ENCODE measurements around the gene RASGRF1. TPM values are rescaled to one million over a fixed set of nuclear protein-coding genes. Genes with fewer than 3 reads are reported as not detected.
"Not testable (repeated sequence)": the region's sequence is repeated elsewhere in the genome, so short reads cannot be mapped to it uniquely, and the experiment has no call there.

RASGRF1 gene
- polyA plus RNA-seq, 4 donors = 0.27 to 0.55 (median 0.37) TPM

DNA sequence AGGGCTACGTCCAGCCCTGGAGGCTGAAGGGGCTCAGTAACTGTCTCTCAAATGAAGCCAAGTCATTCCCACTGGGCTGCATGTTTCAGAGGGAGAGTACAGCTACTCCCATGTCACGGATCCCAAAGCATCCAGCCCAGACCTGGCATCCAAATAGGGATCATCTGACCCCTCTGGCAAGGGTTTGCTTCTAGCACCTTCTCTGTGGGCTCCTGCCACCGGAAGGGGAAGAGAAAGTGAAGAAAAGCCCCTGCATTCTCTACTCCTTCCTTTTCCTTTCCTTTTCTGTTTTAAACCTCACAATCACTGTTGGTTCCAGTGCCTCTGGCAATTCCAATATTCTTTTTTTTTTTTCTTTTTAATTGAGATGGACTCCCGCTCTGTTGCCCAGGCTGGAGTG, 81.2 kb downstream of the RASGRF1 start:
- DNase-seq (ENCODE audit: low read depth in 4 of 4, low spot score in 2 of 4) = no peak

DNA sequence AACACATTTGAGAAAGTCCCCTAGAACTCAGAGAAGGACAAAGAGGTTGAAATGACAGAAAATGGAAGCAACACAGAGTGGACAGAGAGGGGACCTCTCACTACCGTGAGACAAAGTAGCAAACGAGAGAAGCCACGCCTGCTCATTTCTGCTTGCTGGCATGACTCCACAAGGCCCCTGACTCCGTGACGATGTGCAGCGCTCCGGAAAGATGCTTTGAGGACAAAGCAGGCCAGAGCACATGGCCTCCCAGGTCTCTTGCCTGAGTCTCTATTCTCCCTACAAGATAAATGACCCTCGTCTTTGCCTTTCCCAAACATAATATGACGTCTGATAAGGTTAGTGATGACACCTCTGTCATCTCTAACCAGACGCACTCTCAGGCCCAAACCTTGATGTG, 81.9 kb downstream of the RASGRF1 start:
- DNase-seq (ENCODE audit: low read depth in 4 of 4, low spot score in 2 of 4) = no peak

DNA sequence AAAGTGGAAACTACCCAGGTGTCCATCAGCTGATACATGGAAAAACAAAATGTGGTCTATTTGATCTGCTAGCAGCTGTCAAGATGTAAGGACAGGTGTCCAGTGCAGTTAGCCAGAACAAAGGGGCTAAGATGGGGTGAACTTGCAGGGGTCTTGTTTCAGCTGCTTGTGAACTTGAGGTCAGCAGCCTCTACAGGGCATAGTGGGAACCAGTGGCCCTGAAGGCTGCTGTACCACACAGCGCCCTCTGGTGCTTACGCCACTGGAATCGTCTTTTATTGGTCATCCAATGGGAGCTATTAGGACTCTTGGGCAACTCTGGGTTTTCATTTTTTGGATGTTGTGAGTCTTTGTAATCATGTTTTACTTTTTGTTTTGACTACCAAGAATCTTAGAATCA, 83.5 kb downstream of the RASGRF1 start:
- no peak for DNase-seq (ENCODE audit: low read depth in 4 of 4, low spot score in 2 of 4)

DNA sequence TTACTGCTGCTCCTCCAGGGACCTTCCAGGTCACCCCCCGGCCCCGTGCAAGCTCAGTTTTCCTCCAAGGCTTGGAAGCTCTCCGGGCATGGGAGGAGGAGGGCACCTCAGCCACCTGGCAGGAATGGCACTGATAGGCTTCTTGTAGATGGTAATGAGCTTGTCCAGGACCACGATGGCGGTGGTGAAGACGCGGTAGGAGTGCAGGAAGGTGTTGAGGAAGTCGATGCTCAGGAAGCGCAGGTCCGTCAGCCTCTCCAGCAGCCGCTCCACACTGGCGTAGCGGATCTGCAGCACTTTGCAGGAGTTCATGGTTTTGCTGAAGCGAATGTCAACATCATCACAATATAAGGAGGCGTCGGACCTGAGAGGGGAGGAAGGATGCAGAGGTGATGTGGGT, 84.5 kb downstream of the RASGRF1 start:
- no peak for DNase-seq (ENCODE audit: low read depth in 4 of 4, low spot score in 2 of 4)

DNA sequence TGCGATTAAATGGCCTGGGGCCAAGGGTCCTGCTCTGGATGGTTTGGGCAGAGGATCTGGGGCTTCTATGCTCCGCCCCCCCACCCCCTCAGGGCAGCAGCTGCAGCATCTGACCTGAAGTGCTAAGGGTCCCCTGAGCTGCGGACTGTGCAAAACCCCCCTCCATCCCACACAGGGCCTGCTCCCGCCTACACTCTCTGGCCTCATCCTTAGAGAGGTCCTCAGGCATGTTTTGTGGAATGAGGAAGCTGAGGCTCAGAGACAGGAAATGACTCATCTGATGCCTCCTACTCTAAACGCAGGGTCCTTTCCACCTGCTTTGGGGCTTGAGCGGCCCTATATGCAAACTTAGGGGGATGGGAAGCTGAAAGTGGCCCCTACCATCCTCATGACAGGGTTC, 86.2 kb downstream of the RASGRF1 start:
- DNase-seq (ENCODE audit: low read depth in 4 of 4, low spot score in 2 of 4) = no peak

DNA sequence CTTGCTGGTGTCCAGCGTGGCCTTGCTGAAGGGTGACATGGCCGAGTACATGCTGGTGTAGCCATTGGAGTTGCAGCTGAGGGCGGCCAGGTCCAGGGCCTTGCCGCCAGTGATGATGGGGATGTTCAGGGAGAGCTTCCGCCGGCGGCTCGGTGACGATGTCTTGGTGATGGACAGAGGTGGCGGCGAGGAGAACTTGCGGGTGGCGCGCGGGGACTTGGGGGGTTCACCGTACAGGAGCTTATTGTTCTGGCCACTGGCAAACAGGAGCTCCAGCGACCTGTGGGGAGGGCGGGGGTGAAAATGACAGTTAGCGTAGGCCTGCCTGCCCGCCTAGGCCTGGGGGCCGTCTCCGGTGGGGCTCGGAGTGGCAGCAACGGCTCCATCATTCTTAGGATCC, 86.7 kb downstream of the RASGRF1 start:
- DNase-seq (ENCODE audit: low read depth in 4 of 4, low spot score in 2 of 4) = no peak

DNA sequence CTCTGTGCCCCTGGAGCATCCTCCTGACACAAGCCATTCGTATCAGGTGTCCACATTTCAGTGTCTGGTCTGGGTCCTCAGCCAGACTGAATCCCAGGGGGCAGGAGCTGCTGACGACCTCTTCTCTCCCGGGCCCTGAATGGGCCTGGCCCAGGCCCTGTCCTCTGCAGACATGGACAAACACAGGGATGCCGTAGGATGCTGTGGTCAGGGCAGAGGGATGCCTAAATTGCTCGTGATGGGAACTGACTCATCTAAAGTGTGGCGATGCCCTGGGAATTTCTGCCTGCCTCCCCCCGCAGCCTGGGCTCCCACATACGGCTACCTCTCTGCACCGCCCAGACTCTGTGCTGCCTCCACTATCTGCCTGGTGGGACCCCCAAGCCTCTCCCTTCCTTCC, 87.3 kb downstream of the RASGRF1 start:
- DNase-seq (ENCODE audit: low read depth in 4 of 4, low spot score in 2 of 4) = no peak

DNA sequence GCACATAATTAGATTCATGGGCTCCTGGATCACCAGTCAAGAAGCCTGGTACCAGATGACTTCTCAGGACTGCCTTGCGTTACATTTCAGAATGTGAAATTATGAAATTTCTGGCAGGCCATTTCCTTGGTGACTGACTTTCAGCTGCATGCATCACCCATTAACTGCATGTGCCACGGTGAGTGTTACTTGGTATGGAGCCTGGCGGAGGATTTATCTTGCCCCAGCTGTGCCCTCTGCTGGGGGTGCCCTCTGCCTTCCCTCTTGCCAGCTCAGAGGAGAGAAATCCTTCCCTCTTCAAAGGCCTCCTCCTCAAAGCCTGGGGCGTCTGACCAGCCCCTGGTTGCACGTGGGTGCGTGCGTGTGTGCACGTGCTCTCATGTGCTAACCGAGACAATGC, 88.0 kb downstream of the RASGRF1 start:
- no peak for DNase-seq (ENCODE audit: low read depth in 4 of 4, low spot score in 2 of 4)

DNA sequence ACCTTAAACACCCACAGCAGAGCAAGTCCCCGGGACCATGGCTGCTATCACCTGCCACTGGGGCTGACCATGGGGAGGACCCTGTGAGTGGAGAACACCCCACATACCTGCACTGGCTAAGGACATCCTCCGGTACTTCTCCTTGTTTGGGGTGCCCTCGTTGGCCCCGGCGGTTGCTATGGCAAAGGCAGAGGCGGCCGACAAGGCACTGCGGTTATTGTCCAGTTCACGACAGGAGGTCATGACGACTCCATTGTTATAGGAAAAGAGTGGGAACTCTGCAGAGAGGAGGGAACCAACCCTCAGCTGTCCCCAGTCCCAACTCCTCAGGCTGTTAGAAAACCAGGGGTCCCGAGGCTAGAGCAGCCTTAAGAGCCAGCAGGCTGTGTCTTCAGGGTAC, 90.9 kb downstream of the RASGRF1 start:
- DNase-seq (ENCODE audit: low read depth in 4 of 4, low spot score in 2 of 4) = no peak

DNA sequence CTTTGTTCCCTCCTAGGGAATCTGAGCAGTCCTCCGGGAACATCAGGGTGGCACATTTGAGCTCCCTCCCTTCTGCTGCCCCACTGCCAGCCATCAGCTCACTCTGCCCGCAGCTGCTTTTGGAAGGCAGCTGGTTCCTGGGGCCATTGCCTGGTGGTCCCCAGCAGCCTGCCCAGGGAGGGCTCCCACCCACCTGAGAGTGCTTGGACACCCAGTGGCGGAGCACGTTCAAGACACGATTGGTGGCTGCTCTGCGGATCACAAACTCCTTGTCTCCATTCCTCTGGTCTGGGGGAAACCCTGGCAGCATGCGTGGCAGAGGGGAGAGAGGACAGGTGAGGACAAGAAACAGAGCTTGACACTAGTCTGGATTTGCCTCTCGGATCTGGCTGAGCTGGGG, 92.1 kb downstream of the RASGRF1 start:
- no peak for DNase-seq (ENCODE audit: low read depth in 4 of 4, low spot score in 2 of 4)

DNA sequence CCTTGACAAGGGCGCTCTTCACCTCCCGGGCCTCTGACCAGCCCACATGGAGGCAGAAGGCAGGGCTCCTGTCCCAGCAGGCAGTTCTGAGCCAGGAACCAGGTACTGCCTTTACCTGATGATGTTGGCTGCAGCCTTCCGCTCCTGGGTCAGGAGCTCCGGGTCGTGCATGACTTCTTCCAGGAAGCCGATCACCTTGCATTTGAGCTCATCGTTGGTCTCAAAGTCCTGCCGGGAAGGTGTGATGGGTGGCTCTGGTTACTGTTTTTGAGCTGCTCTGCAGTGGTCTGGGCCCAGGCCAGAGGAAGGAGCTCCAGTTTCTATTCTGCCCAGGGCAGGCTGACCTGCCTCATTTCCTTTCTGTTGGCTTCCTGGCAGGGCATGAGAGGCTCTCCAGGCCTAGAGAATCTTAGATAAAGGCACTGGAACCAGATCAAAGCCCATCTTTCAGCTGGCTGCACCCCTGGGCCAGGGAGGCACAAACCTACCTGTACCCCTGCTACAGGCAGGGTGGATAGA, 92.5 kb downstream of the RASGRF1 start:
- no peak for DNase-seq (ENCODE audit: low read depth in 4 of 4, low spot score in 2 of 4)

DNA sequence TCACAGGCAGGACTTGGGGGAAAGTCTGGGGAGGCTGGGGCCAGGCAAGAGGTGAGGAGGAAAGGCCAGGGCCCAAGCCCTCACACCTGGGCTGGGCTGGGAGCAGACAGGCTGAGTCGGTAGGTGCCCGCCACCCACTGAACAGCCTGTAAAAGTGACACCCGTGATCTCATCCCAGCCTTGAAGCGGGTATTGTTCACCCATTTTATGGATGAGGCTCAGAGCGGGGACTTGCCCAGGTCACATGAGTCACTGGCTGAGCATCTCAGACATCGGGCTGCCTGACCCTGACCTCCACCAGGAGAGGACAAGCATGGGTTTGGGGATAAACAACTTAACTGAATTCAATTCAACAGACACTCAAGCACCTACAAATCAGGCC, 93.7 kb downstream of the RASGRF1 start:
- no peak for DNase-seq (ENCODE audit: low read depth in 4 of 4, low spot score in 2 of 4)

DNA sequence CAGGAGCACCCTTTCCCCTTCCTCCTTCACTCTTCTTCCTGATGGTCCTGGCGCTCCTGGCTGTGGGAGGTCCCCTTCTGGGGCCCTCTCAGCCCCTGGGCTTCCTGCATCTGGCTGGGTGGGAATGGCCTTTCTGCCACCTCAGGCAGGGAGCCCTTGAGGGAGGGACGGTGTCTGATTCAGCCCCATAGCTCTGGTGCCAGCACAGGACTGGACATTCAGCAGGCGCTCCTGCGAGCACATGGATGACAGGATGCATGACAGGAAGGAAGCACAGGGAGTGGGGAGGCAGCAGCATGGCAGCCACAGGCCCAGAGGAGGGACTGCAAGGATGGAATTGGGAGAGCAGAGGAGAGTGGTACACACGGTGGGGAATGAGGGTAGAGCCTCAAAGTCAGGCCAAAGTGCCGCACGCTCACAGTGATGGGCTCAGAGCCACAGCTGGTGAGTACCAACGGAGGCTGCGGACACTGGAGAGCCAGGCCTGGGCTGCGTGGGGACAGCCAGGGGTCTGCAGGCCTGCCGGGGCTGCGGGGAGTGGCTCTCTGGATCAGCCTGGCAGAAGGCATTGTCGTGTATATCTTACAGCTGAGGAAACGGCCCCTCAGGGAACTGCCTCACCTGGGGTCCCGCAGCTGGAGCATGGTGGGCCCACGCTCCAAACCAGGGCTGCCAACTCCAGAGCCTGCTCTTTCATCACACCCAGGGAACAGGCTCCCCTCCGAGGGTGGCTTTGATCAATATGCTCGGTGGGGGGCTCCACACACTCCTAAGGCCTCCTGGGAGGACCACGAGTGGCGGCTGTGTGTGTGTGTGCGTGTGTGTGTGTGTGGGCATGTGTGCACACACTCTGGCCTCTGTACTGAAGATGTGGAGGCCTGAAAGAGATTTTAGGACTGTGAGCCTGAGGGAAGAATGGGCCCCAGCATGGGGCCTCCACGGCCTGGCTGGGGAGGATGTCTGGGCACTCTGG, 94.4 kb downstream of the RASGRF1 start:
- DNase-seq (ENCODE audit: low read depth in 4 of 4, low spot score in 2 of 4) = no peak

DNA sequence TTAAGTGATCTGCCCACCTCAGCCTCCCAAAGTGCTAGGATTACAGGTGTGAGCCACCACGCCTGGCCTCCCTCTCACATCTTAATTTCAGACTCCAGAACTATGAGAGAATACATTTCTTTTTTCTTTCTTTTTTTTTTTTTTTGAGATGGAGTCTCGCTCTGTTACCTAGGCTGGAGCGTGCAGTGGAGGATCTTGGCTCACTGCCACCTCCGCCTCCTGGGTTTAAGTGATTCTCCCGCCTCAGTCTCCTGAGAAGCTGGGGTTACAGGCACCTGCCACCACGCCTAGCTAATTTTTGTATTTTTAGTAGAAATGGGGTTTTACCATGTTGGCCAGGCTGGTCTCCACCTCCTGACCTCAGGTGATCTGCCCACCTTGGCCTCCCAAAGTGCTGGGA, 95.4 kb downstream of the RASGRF1 start:
- DNase-seq (ENCODE audit: low read depth in 4 of 4, low spot score in 2 of 4) = not testable (repeated sequence)

DNA sequence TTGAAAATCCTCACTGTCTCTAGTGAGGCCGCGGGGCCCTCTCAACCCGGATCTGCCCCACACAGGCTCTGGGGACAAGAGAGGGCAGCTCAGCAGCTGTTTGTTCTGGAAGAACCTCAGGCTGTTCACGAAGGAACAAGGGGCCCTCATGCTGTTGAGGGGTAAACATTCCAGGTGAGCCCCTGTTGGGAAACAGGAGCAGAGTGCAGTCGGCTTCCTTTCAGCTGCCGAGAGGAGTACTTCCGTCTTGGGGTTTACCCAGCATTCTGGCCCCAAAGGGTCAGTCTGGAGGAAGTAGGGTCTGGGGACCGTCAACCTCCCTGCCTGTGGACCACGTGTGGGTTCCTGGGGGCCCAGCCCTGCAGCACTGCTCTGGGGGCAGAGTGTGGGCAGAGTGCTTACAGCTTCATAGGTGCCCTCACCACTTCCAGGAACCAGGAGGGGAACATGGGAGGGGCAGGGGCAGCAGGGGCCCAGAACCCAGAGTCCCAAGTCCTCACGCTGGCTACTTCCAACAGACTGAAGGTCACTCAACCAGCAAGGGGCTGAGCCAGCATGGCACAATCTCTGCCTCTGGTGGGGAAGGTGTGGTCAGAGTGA, 96.5 kb downstream of the RASGRF1 start:
- DNase-seq (ENCODE audit: low read depth in 4 of 4, low spot score in 2 of 4) = no peak

DNA sequence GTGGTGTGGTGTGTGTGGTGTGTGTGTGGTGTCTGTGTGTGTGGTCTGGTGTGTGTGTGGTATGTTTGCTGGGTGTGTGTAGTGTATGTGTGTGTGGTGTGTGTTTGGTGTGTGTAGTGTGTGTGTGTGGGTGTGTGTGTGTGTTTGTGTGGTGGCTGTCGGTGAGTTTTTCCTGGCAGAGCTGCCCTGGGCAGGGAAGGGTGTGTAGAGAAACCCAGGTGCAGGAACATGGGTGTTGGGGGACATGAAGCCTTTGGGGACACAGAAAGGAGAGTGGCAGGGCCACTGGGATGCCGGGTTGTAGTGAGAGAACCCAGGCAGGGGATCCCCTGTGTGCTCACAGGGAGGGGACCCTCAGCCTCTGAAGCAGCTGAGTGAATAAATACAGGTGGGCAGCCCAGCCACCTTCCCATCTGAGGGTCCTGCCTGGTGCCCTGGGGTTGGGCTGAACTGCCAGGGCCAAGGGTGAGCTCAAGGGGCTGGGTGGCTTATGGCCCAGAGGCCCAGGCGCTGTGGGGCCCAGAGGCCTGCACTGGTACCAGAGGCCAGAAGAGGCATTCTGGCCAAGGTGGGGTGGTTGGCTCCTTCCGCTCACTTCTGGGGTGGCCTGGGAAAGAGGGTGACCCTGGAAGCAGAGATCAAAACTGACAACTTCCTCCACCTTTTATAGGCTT, 97.2 kb downstream of the RASGRF1 start:
- no peak for DNase-seq (ENCODE audit: low read depth in 4 of 4, low spot score in 2 of 4)

DNA sequence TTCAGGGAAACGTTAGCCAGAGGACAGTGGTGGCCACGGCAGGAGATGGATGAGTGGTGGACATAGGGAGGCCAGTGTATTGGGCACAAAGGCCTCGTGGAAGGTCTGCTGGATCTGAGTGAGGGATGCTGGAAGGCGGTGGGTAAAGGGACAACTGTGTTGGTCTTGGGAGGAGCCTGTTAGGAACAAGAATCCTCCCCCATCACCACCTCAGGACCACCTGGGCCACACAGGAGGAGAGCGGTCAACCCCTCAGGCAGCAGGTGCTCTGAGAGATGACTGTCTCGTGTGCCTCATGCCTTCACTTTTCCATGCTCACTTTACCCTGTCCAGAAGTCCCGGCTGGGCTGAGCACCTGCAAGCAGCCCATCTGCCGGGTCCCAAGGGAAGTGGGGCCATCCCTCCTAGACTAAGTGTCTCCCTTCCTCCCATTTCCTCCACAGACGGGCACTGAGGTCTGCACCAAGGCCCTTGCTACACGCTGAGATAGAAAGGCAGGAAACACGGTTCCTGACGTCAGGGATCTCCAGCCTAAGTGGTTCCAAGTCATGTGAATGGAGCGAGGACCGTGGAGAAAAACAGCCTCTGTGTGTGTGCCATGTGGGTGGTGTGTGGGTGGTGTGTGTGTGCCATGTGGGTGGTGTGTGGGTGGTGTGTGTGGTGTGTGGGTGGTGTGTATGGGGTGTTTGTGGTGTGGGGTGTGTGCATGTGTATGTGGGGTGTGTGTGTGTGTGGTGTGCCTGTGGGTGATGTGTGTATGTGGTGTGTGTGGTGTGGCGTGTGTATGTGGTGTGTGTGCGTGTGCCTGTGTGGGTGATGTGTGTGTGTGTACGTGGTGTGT, 97.9 kb downstream of the RASGRF1 start:
- DNase-seq (ENCODE audit: low read depth in 4 of 4, low spot score in 2 of 4) = no peak

DNA sequence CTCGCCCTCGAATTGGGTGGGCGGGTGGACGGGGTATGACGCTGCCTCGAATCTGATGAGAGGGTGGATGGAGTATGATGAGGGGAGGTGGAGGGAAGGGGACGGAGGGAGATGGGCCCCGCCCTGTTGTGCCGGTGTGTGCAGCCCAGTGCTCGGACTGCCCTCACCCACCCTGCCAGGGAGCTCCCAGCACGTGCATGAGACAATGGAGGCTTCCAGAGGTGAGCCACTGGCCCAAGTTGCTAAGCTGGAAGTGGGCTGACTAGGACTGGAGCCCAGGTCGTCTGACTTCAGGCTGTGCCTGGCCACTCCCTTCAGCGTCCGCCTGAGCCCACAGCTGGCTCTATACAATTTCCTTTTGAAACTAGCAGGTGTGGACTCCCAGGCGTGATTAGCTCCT, 98.7 kb downstream of the RASGRF1 start:
- no peak for DNase-seq (ENCODE audit: low read depth in 4 of 4, low spot score in 2 of 4)

DNA sequence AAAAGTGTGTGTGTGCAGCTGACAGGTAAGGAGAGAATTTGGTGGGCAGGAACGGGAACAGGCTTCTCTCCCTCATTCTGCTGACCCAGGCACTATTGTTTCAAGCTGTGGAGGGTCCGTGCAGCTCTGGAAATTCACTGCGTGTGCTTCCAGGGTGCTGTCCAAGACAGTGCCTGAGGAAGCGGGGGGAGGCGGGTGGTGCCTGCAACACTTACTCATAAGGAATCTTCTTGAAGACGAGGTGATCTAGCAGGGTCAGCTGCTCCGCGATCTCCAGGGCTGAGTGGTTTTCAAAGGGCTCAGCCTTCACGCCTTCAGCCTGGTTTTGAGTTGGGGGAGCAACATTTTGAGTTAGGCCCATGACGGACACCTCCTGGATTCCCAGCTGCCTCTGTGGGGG, 99.1 kb downstream of the RASGRF1 start:
- DNase-seq (ENCODE audit: low read depth in 4 of 4, low spot score in 2 of 4) = no peak

DNA sequence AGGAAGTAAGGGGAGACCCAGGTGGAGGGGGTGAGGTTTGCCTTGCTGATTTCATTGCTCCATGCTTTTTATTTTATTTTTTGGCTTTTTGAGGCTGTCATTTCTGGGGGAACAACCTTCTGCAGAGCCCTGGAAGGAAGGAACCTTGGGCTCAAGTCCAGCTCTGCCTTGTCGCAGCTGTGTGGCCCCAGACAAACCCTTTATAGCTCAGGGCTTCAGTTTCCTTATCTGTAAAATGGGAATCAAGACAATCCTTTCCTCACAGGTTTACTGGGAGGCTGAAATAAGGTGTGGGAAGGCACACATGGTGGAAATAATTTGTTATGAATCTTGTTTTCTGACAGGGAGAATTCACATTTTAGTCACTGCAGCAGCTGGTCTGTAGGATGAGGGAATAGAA, 100.3 kb downstream of the RASGRF1 start:
- DNase-seq (ENCODE audit: low read depth in 4 of 4, low spot score in 2 of 4) = no peak

Data from left renal cortex interstitium (tissue), 4 donors.